Fibroblast of skin of scalp (primary cell): ENCODE data around the gene ABCC4.
A peak's percentile ranks its signal among the peaks of the same experiment; 100 is the strongest.

Source experiments
- DNase-seq: peaks from one replicate; pipeline ENCODE4 v3.0.0-alpha.2; 2013

ABCC4 gene

GRCh38 chr13:95258619-95259194 lies 42.5 kb downstream of the ABCC4 start:
- no peak for DNase-seq

- no peak for DNase-seq
Measured at GRCh38 chr13:95258098-95258497, 43.2 kb downstream of the ABCC4 start.

- peak; percentile 86 for DNase-seq
Measured at GRCh38 chr13:95256091-95256490, 45.2 kb downstream of the ABCC4 start.

- DNase-seq, result no peak
Measured at GRCh38 chr13:95255072-95255732, 46.0 kb downstream of the ABCC4 start.

GRCh38 chr13:95254339-95254738 lies 46.9 kb downstream of the ABCC4 start:
- peak; percentile 8 for DNase-seq

GRCh38 chr13:95253033-95253432 lies 48.2 kb downstream of the ABCC4 start:
- no peak for DNase-seq

- peak; percentile 10 for DNase-seq
Measured at GRCh38 chr13:95251641-95252040, 49.6 kb downstream of the ABCC4 start.

GRCh38 chr13:95250961-95251360 lies 50.3 kb downstream of the ABCC4 start:
- no peak for DNase-seq

- DNase-seq, result no peak
Measured at GRCh38 chr13:95248953-95249352, 52.3 kb downstream of the ABCC4 start.

- DNase-seq, result no peak
Measured at GRCh38 chr13:95247852-95248251, 53.4 kb downstream of the ABCC4 start.

GRCh38 chr13:95247171-95247570 lies 54.1 kb downstream of the ABCC4 start:
- no peak for DNase-seq

GRCh38 chr13:95246292-95247082 lies 54.8 kb downstream of the ABCC4 start:
- no peak for DNase-seq

GRCh38 chr13:95245071-95245470 lies 56.2 kb downstream of the ABCC4 start:
- no peak for DNase-seq

GRCh38 chr13:95243207-95243606 lies 58.0 kb downstream of the ABCC4 start:
- DNase-seq, result no peak

GRCh38 chr13:95241321-95241720 lies 59.9 kb downstream of the ABCC4 start:
- no peak for DNase-seq

GRCh38 chr13:95239283-95239682 lies 62.0 kb downstream of the ABCC4 start:
- no peak for DNase-seq

GRCh38 chr13:95237310-95237870 lies 63.9 kb downstream of the ABCC4 start:
- no peak for DNase-seq

- no peak for DNase-seq
Measured at GRCh38 chr13:95236774-95237173, 64.5 kb downstream of the ABCC4 start.

GRCh38 chr13:95235974-95236373 lies 65.3 kb downstream of the ABCC4 start:
- no peak for DNase-seq

- DNase-seq, result no peak
Measured at GRCh38 chr13:95235199-95235756, 66.0 kb downstream of the ABCC4 start.

GRCh38 chr13:95234242-95234641 lies 67.0 kb downstream of the ABCC4 start:
- no peak for DNase-seq

GRCh38 chr13:95233026-95233635 lies 68.1 kb downstream of the ABCC4 start:
- DNase-seq, result no peak

- DNase-seq, result no peak
Measured at GRCh38 chr13:95231393-95231792, 69.9 kb downstream of the ABCC4 start.
